WTC11 (cell line): ENCODE results near the gene TSC22D3.

Experiments used
- CREB1 ChIP-seq: sonication (generic); formaldehyde crosslinking; IDR thresholded peaks from 2 replicates; pipeline ENCODE4 v1.8.0; 2023; ENCODE audit warnings: mild to moderate bottlenecking, missing genetic modification reagents
- CREM ChIP-seq: sonication (generic); formaldehyde crosslinking; IDR thresholded peaks from 2 replicates; pipeline ENCODE4 v1.8.1; 2022; ENCODE audit warnings: mild to moderate bottlenecking, missing genetic modification reagents, moderate library complexity
- HMGA2 ChIP-seq: fragments of 250-450 bp; sonication (Bioruptor Pico); IDR thresholded peaks from 2 replicates; pipeline ENCODE4 v1.4.0; 2021; ENCODE audit warnings: mild to moderate bottlenecking, moderate library complexity
- JAZF1 ChIP-seq: fragments of 250-450 bp; sonication (Bioruptor Pico); IDR thresholded peaks from 2 replicates; pipeline ENCODE4 v1.9.0; 2021; ENCODE audit warnings: moderate library complexity, mild to moderate bottlenecking, inconsistent platforms
- NR2C2 ChIP-seq: sonication (generic); formaldehyde crosslinking; IDR thresholded peaks from 2 replicates; pipeline ENCODE4 v1.8.0; 2022; ENCODE audit warnings: mild to moderate bottlenecking, missing genetic modification reagents
- TEAD4 ChIP-seq: sonication (generic); formaldehyde crosslinking; IDR thresholded peaks from 2 replicates; pipeline ENCODE4 v1.8.0; 2022; ENCODE audit warnings: mild to moderate bottlenecking, missing genetic modification reagents
- TP53 ChIP-seq: sonication (generic); formaldehyde crosslinking; IDR thresholded peaks from 2 replicates; pipeline ENCODE4 v1.8.1; 2023; ENCODE audit warnings: mild to moderate bottlenecking, missing genetic modification reagents
- ZNF121 ChIP-seq: sonication (generic); formaldehyde crosslinking; IDR thresholded peaks from 2 replicates; pipeline ENCODE4 v1.8.0; 2023; ENCODE audit warnings: missing genetic modification reagents
- ZNF138 ChIP-seq: sonication (generic); formaldehyde crosslinking; conservative IDR thresholded peaks from 2 replicates; pipeline ENCODE4 v1.8.1; 2022; ENCODE audit warnings: mild to moderate bottlenecking, moderate library complexity, missing genetic modification reagents
- ZNF317 ChIP-seq: sonication (generic); formaldehyde crosslinking; IDR thresholded peaks from 2 replicates; pipeline ENCODE4 v1.8.1; 2023; ENCODE audit warnings: low read depth, mild to moderate bottlenecking, moderate library complexity, missing genetic modification reagents, borderline replicate concordance
- TF ChIP-seq, protein P1 (sequence below): fragments of 200-600 bp; IDR thresholded peaks from 2 replicates; pipeline ENCODE4 v1.8.0; 2022; ENCODE audit warnings: antibody characterized with exemption
- TF ChIP-seq, protein P2 (sequence below): sonication (generic); formaldehyde crosslinking; IDR thresholded peaks from 2 replicates; pipeline ENCODE4 v1.8.0; 2022; ENCODE audit warnings: mild to moderate bottlenecking, missing genetic modification reagents
- TF ChIP-seq, protein P3 (sequence below): sonication (generic); formaldehyde crosslinking; IDR thresholded peaks from 2 replicates; pipeline ENCODE4 v1.8.1; 2023; ENCODE audit warnings: mild to moderate bottlenecking, missing genetic modification reagents, moderate library complexity

DNA sequence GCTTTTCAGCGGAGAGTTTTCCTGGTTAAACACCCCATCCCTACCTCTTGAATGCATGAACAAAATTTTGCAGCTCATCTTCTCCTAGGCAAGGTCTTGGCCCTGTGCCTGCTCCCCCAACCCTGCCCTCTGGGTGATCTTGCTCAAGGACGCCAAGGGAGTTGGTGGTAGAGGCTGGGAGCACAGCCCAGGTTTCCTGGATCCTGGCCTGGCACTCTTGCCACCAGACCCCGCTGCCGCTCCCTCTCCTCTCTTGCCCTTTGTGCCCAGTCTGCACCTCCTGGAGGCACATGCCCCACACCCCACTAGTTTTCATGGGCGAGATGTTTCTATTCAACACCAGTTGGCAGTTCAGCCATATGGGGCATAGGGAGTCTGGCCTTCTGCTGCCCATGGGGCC lies 37.3 kb downstream of the TSC22D3 start:
- TF ChIP-seq CREM (no peak), TEAD4 (CRISPR knock-in tag) (no peak), ZNF317 (CRISPR knock-in tag) (no peak), CREB1 (CRISPR knock-in tag) (no peak), HMGA2 (CRISPR knock-in tag) (no peak), ZNF138 (CRISPR knock-in tag) (no peak), JAZF1 (no peak), TP53 (CRISPR knock-in tag) (no peak), ZNF121 (no peak), NR2C2 (CRISPR knock-in tag) (no peak)
- TF ChIP-seq, protein P1, sequence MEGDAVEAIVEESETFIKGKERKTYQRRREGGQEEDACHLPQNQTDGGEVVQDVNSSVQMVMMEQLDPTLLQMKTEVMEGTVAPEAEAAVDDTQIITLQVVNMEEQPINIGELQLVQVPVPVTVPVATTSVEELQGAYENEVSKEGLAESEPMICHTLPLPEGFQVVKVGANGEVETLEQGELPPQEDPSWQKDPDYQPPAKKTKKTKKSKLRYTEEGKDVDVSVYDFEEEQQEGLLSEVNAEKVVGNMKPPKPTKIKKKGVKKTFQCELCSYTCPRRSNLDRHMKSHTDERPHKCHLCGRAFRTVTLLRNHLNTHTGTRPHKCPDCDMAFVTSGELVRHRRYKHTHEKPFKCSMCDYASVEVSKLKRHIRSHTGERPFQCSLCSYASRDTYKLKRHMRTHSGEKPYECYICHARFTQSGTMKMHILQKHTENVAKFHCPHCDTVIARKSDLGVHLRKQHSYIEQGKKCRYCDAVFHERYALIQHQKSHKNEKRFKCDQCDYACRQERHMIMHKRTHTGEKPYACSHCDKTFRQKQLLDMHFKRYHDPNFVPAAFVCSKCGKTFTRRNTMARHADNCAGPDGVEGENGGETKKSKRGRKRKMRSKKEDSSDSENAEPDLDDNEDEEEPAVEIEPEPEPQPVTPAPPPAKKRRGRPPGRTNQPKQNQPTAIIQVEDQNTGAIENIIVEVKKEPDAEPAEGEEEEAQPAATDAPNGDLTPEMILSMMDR, result no peak
- TF ChIP-seq, protein P2, sequence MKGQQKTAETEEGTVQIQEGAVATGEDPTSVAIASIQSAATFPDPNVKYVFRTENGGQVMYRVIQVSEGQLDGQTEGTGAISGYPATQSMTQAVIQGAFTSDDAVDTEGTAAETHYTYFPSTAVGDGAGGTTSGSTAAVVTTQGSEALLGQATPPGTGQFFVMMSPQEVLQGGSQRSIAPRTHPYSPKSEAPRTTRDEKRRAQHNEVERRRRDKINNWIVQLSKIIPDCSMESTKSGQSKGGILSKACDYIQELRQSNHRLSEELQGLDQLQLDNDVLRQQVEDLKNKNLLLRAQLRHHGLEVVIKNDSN (CRISPR knock-in tag), result no peak
- TF ChIP-seq, protein P3, sequence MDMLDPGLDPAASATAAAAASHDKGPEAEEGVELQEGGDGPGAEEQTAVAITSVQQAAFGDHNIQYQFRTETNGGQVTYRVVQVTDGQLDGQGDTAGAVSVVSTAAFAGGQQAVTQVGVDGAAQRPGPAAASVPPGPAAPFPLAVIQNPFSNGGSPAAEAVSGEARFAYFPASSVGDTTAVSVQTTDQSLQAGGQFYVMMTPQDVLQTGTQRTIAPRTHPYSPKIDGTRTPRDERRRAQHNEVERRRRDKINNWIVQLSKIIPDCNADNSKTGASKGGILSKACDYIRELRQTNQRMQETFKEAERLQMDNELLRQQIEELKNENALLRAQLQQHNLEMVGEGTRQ (CRISPR knock-in tag), result no peak
